Spinal cord (tissue), 10 donors: ENCODE results near the gene SAA4. TPM values are rescaled to one million over a fixed set of nuclear protein-coding genes. Genes with fewer than 3 reads are reported as not detected.
"Not testable (repeated sequence)": the region's sequence is repeated elsewhere in the genome, so short reads cannot be mapped to it uniquely, and the experiment has no call there.

Experiments
- DNase-seq, 6 donors: peaks; one replicate each; pipeline versions ENCODE4 v3.0.0 to v3.0.0-alpha.2; 2013 to 2015; ENCODE audit warnings: low spot score in 6 of 6, low read depth in 4 of 6
- H3K27ac ChIP-seq: one replicate; pipeline ENCODE4 v1.5.1; 2013; ENCODE audit warnings: low read depth, low read length, control low read depth
- H3K27me3 ChIP-seq: one replicate; pipeline ENCODE4 v1.6.1; 2013; ENCODE audit warnings: low read length; ENCODE audit not compliant: control insufficient read depth, insufficient read depth
- H3K36me3 ChIP-seq: one replicate; pipeline ENCODE4 v1.6.1; 2013; ENCODE audit warnings: low read length; ENCODE audit not compliant: control insufficient read depth, insufficient read depth
- H3K4me1 ChIP-seq: one replicate; pipeline ENCODE4 v1.6.1; 2013; ENCODE audit warnings: low read length; ENCODE audit not compliant: control insufficient read depth, insufficient read depth
- H3K4me3 ChIP-seq: one replicate; pipeline ENCODE4 v1.5.1; 2013; ENCODE audit warnings: low read depth, low read length, control low read depth
- H3K9me3 ChIP-seq: one replicate; pipeline ENCODE4 v1.6.1; 2013; ENCODE audit warnings: low read length; ENCODE audit not compliant: control insufficient read depth, insufficient read depth
- WGBS: methylation state at CpG from one replicate; pipeline ENCODE4 v1.1.5; 2013; ENCODE audit warnings: missing lambda C conversion rate; ENCODE audit not compliant: insufficient coverage; 5-methylcytosine and 5-hydroxymethylcytosine counted together
- long read RNA-seq, 4 donors: transcript quantifications; one replicate each; lab custom pipeline, GENCODE V29; 2026
- polyA plus RNA-seq, 2 donors: library from polyadenylated mRNA; unstranded; fragments of 120-200 nt; gene quantifications; one replicate each; pipeline ENCODE4 v1.2.1, GENCODE V29; 2013; ENCODE audit not compliant: insufficient read length in 2 of 2
- total RNA-seq, 2 donors: library from RNA; depleted of rRNA in 1 of 2; stranded (reverse); fragments of 120-200 nt in 1 of 2; fragments of >200 nt in 1 of 2; gene quantifications; one replicate each; pipeline versions ENCODE4 v1.2.3 to v1.2.4, GENCODE V29; 2013 to 2014
- donor health status: healthy.

Gene SAA4, protein sequence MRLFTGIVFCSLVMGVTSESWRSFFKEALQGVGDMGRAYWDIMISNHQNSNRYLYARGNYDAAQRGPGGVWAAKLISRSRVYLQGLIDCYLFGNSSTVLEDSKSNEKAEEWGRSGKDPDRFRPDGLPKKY
- total RNA-seq (not detected), polyA plus RNA-seq (under 1 TPM in 1 of 2 donors, not detected in 1; 0.59 TPM)
- long read RNA-seq, donor 1: 0 reads
- long read RNA-seq, donor 2: 0 reads
- long read RNA-seq, donor 3: 0 reads
- long read RNA-seq, donor 4: 0 reads

DNA sequence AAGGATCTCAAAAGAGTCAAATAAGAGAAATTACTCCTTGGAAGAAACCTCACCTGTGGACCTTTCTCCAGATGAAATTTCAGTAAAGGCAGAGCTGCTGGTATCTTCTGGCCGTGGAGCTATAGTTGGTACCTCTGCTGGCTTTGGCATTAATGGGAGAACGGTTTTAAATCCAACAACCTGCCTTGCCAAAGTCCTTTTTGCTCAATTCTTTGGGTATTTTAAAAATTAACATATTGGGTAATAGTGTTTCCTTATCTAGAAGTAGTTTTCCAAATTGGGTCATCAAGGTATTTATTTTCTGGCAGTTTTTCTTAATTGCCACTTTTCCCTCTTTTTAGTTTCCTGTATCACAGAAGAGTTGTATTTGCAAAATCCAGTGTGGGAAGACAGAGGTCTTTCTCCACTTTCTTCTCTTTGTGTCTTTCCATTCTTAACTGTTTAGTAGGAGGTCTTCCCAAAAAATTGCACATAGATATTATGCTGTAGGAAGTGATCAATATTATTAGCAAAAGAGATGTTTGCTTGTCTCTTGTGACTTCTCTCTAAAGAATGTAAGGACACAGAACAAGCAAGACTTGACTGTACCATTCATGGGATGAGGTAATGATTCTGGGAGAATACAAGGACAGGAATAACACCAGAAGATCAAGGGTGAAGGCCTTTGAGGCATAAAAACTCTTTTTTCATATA lies at the start of gene SAA4:
SAA4 (minus strand) TSS at position 139 of the 693 bp plus-strand sequence. CDS start 876 bp downstream, outside the sequence.
- Histone ChIP-seq H3K27me3 (no peaks in the 10 kb centered on the region), H3K27ac (no peak within 1 kb of the TSS), H3K9me3 (peaks cover 2% of the 10 kb centered on the region), H3K4me3 (no peak within 1 kb of the TSS), H3K4me1 (no peaks in the 10 kb centered on the region), H3K36me3 (no peaks in the 10 kb centered on the region)
- no peak for DNase-seq
- WGBS: no CpG with 5 or more reads among the region's 2 CpGs

- no peak for DNase-seq
- Histone ChIP-seq H3K9me3 (no peaks in the 10 kb centered on the region), H3K4me3 (no peak overlapping the region), H3K4me1 (no peaks in the 10 kb centered on the region), H3K36me3 (peaks cover 41% of the 10 kb centered on the region), H3K27me3 (no peaks in the 10 kb centered on the region), H3K27ac (no peak overlapping the region)
- no CpG with 5 or more reads among the region's 1 CpG for WGBS
These were observed 49.2 kb upstream of the SAA4 start for GRCh38 chr11:18285841-18286240.

GRCh38 chr11:18282626-18283025 lies 46.0 kb upstream of the SAA4 start:
- no peak overlapping the region for H3K4me3 ChIP-seq
- WGBS: no CpG with 5 or more reads among the region's 2 CpGs
- H3K4me1 ChIP-seq: no peaks in the 10 kb centered on the region
- no peak overlapping the region for H3K27ac ChIP-seq
- H3K27me3 ChIP-seq: no peaks in the 10 kb centered on the region
- H3K36me3 ChIP-seq: peaks cover 39% of the 10 kb centered on the region
- H3K9me3 ChIP-seq: no peaks in the 10 kb centered on the region
- no peak for DNase-seq

DNA sequence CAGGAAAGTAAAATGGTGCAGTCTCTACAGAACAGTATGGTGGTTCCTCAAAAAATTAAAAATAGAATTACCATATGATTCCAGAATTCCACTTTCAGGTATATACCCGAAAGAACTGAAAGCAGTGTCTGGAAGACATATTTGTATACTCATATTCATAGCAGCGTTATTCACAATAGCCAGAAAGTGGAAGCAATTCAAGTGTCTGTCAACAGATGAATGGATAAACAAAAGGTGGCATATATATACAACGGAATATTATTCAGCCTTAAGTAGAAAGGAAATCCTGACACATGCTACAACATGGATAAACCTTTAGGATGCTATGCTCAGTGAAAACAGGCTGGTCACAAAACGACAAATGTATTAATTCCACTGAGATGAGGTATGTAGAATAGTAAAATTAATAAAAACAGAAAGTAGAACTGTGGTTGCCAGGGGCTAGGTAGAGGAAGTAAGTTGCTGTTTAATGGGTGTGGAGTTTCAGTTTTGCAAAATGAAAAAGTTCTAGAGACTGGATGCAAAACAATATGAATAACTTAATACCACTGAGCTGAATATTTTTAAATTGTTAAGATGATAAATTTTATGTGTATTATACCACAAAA lies 43.9 kb upstream of the SAA4 start:
- Histone ChIP-seq H3K27me3 (no peaks in the 10 kb centered on the region), H3K9me3 (no peaks in the 10 kb centered on the region), H3K4me3 (no peak overlapping the region), H3K4me1 (no peaks in the 10 kb centered on the region), H3K27ac (no peak overlapping the region), H3K36me3 (peaks cover 34% of the 10 kb centered on the region)
- WGBS: 89% methylated on average over 1 of the region's 4 CpGs
- DNase-seq: no peak

- H3K27me3 ChIP-seq: no peaks in the 10 kb centered on the region
- H3K4me3 ChIP-seq: no peak overlapping the region
- DNase-seq: no peak
- no peaks in the 10 kb centered on the region for H3K9me3 ChIP-seq
- WGBS: 83% methylated on average over 1 of the region's 5 CpGs
- H3K4me1 ChIP-seq: no peaks in the 10 kb centered on the region
- H3K27ac ChIP-seq: no peak overlapping the region
- peaks cover 24% of the 10 kb centered on the region for H3K36me3 ChIP-seq
These were observed 41.1 kb upstream of the SAA4 start for GRCh38 chr11:18277565-18278271.

GRCh38 chr11:18271206-18271605 lies 34.6 kb upstream of the SAA4 start:
- H3K27me3 ChIP-seq: no peaks in the 10 kb centered on the region
- no peaks in the 10 kb centered on the region for H3K36me3 ChIP-seq
- H3K4me3 ChIP-seq: no peak overlapping the region
- DNase-seq: no peak
- H3K4me1 ChIP-seq: no peaks in the 10 kb centered on the region
- no peaks in the 10 kb centered on the region for H3K9me3 ChIP-seq
- H3K27ac ChIP-seq: no peak overlapping the region
- WGBS: 100% methylated on average over 1 of the region's 4 CpGs

DNA sequence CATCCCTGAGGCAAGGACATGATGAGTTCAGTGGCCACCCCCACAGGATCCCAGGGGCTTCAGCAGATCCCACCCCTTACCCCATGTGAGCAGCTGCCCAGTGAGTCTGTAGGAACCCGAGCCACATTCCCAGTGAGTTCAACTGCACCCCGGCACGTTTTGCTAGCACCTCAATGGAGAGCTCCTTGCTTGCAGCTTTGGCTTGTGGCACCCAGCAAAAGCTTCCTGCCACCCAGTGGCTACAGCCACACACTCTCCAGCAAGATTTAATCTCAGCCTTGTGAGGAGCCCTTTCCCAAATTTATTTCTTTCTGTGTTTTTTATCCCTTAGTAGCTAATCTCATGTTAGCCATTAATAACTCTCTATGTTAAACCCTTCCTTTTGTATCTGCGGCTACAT lies 33.5 kb upstream of the SAA4 start:
- no peak overlapping the region for H3K4me3 ChIP-seq
- H3K9me3 ChIP-seq: no peaks in the 10 kb centered on the region
- H3K4me1 ChIP-seq: no peaks in the 10 kb centered on the region
- H3K36me3 ChIP-seq: no peaks in the 10 kb centered on the region
- peak in 1 of 6 donors; percentile 18 for DNase-seq
- WGBS: 47% methylated on average over 4 of the region's 4 CpGs
- no peak overlapping the region for H3K27ac ChIP-seq
- no peaks in the 10 kb centered on the region for H3K27me3 ChIP-seq

DNA sequence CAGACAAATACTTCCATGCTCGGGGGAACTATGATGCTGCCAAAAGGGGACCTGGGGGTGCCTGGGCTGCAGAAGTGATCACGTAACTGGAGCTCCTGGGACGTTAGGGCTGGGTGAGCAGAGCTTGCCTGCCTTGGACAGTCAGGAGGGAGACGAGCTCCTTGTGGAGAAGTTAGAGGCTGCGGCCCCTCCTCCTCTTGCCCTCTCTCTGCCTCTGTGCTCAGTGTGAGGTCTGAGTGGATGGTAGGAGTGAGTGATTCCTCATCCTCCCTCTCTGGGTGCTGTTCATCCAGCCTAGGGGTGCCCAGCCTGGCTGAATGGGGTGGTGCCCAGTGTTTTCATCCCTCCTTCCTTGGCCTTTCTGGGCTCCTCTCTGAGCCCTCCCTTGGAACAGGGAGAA lies 32.6 kb upstream of the SAA4 start:
- not testable (repeated sequence) for H3K36me3 ChIP-seq, H3K4me1 ChIP-seq, H3K27me3 ChIP-seq, H3K27ac ChIP-seq, DNase-seq, H3K9me3 ChIP-seq, H3K4me3 ChIP-seq
- no CpG with 5 or more reads among the region's 5 CpGs for WGBS

- not testable (repeated sequence) for H3K9me3 ChIP-seq, H3K36me3 ChIP-seq
- 80% methylated on average over 1 of the region's 10 CpGs for WGBS
These were observed 30.9 kb upstream of the SAA4 start for GRCh38 chr11:18267335-18268133.

More at GRCh38 chr11:18267335-18268133, 30.9 kb upstream of the SAA4 start:
- H3K4me3 ChIP-seq, H3K27me3 ChIP-seq, DNase-seq, H3K27ac ChIP-seq, H3K4me1 ChIP-seq: not testable (repeated sequence)
